H7 (cell line): ENCODE measurements around the gene MTOR. TPM values are rescaled to one million over a fixed set of nuclear protein-coding genes. Genes with fewer than 3 reads are reported as not detected.
"Not testable (repeated sequence)": the region's sequence is repeated elsewhere in the genome, so short reads cannot be mapped to it uniquely, and the experiment has no call there.

Source experiments
- DNase-seq: peaks from one replicate; pipeline ENCODE4 v3.0.0; 2012
- H3K27me3 ChIP-seq: 2 replicates; pipeline ENCODE4 v1.6.0; 2011; ENCODE audit warnings: mild to moderate bottlenecking, low read length; ENCODE audit not compliant: control insufficient read depth, insufficient read depth
- H3K36me3 ChIP-seq: replicated peaks from 2 replicates; pipeline ENCODE4 v1.5.1; 2011; ENCODE audit warnings: low read length; ENCODE audit not compliant: control insufficient read depth, insufficient read depth
- H3K4me3 ChIP-seq: 2 replicates; pipeline ENCODE4 v1.5.1; 2011; ENCODE audit warnings: low read depth, mild to moderate bottlenecking, control low read depth, low read length, moderate library complexity; ENCODE audit not compliant: insufficient read depth
- total RNA-seq: library from RNA; depleted of rRNA; stranded (reverse); fragments of >200 nt; shearing (Covaris generic); gene quantifications from 2 replicates; pipeline ENCODE4 v1.2.3, GENCODE V29; 2014; rRNA removed

MTOR gene
- 74.4 and 83.6 TPM in 2 replicates for total RNA-seq

- no peaks in the 10 kb centered on the region for H3K27me3 ChIP-seq
- H3K36me3 ChIP-seq, result peaks cover 12% of the 10 kb centered on the region
- peak within 1 kb of the TSS; percentile 97 for H3K4me3 ChIP-seq
- DNase-seq, result peak; percentile 99
Measured at GRCh38 chr1:11262171-11263049, at the start of gene MTOR. Gene MTOR, minus strand, starts transcription at chr1:11262551. Its CDS starts 3,142 bp downstream, at chr1:11259409.

- DNase-seq, result no peak
- H3K36me3 ChIP-seq, result no peaks in the 10 kb centered on the region
- H3K27me3 ChIP-seq, result no peaks in the 10 kb centered on the region
- no peak overlapping the region for H3K4me3 ChIP-seq
Measured at GRCh38 chr1:11309385-11309784, 47.0 kb upstream of the MTOR start.

DNA sequence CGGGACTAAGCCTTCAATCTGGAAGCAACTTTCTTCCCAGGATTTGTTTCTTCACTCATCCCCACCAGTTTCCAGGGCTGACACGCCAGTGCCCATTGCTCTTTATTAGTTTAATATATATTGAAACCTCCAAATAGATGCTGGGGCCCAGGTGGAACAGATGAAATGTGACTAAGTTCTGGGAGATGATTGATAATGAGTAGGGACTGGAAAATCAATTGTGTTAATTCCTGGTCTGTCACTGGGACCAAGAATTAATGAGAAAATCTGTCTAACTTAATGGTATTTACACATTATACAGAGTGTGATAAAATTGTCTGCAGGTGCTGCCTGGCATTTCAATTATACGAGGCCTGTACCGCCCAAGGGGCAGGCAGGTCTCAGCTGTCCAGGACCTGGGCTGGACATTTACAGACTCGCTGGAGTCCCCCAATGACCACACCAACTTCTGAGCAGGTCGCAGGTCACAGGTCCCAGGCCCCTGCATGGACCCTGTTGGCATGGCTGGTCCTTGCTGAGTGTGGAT is 46.4 kb upstream of the MTOR start:
- no peaks in the 10 kb centered on the region for H3K27me3 ChIP-seq
- no peak for DNase-seq
- no peaks in the 10 kb centered on the region for H3K36me3 ChIP-seq
- H3K4me3 ChIP-seq, result no peak overlapping the region

DNA sequence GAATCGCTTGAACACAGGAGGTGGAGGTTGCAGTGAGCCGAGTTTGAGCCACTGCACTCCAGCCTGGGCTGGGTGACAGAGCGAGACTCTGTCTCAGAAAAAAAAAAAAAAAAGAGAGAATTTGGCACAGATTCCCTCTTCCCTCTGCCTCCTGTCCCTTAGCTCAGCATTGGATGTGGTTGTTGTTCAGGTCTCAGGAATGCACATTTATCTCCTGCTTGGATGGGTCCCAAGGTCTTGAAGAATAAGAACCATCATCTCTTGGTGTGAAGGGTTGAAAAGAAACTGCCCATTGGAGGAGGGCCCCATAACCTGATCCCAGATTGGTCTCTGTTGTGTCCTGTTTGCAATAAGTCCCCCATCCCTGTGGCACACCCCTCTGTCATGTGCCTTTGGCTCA is 45.5 kb upstream of the MTOR start:
- Histone ChIP-seq H3K36me3 (no peaks in the 10 kb centered on the region), H3K4me3 (no peak overlapping the region), H3K27me3 (no peaks in the 10 kb centered on the region)
- DNase-seq, result no peak

GRCh38 chr1:11305516-11305915 is 43.2 kb upstream of the MTOR start:
- not testable (repeated sequence) for H3K27me3 ChIP-seq, DNase-seq, H3K36me3 ChIP-seq, H3K4me3 ChIP-seq

DNA sequence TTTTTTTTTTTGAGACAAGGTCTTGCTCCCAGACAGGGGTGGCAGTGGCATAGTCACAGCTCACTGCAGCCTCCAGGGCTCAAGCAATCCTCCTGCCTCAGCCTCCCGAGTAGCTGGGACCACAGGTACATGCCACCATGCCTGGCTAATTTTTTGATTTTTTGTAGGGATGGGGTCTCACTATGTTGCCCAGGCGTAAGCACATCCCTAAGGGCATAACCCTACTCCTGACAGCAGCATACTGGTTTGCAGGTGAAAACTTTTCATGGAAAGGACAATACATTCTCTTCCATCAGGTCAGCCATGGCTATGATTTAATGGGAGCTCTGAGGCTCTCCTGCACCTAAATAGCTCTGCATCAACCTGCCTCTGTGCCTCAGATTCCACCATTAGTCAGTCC is 40.0 kb upstream of the MTOR start:
- no peaks in the 10 kb centered on the region for H3K27me3 ChIP-seq
- no peak overlapping the region for H3K4me3 ChIP-seq
- no peak for DNase-seq
- no peaks in the 10 kb centered on the region for H3K36me3 ChIP-seq

- H3K4me3 ChIP-seq, result no peak overlapping the region
- H3K36me3 ChIP-seq, result no peaks in the 10 kb centered on the region
- H3K27me3 ChIP-seq, result no peaks in the 10 kb centered on the region
- no peak for DNase-seq
Measured at GRCh38 chr1:11301601-11302000, 39.2 kb upstream of the MTOR start.

DNA sequence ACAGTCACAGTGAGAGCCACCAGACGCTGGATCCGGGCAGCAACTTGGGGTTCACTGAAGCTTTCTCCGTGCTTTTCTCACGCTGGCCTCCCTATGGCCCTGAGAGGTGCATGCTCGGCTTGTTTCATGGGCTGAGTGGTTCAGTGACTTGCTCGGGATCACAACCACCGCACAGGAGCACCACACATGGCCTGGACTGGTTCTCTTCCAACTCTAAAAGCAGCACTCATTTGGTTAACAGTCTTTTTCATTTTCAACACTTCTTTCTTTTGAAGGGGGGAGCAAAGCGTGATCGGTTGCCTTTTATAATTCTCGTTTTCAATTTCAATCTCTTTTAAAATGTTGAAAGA is 36.8 kb upstream of the MTOR start:
- no peak for DNase-seq
- no peaks in the 10 kb centered on the region for H3K27me3 ChIP-seq
- no peaks in the 10 kb centered on the region; the same call in none of the 2 replicates for H3K36me3 ChIP-seq
- no peak overlapping the region for H3K4me3 ChIP-seq

DNA sequence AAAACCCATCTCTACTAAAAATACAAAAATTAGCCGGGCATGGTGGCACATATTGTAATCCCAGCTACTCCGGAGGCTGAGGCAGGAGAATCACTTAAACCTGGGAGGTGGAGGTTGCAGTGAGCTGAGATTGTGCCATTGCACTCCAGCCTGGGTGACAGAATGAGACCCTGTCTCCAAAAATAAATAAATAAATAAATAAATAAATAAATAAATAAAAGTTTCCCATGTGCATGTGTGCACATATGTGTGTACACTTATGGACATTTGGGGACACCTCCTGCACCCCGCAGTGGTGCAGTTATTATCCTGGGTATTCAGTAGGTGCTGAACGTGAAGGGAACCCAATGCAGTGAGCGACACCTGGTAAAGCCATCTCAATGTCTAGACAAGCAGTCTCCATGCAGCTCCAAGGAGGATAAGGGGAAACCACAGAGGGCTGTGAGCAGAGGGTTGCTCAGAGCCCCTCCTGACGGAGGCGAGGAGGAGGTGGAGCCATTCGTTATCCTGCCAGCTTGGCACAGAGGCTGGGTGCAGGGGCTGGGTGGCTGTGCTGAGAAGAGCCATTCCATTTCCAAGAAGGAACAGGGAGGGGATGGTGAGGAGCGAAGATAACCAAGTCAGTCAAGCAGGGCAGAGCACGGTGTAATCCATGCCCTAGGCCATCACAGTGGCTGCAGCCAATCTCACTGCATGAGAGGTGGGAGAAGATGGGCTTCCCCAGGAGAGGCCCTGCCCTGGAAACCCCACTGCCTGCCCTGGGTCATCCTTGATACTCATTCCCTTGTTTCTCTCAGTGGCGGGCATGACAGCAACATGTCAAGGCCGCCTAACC is 36.3 kb upstream of the MTOR start:
- Histone ChIP-seq H3K27me3 (no peaks in the 10 kb centered on the region), H3K4me3 (no peak overlapping the region), H3K36me3 (no peaks in the 10 kb centered on the region; the same call in none of the 2 replicates)
- DNase-seq, result no peak

GRCh38 chr1:11297774-11298173 is 35.4 kb upstream of the MTOR start:
- H3K27me3 ChIP-seq, H3K36me3 ChIP-seq, DNase-seq, H3K4me3 ChIP-seq: not testable (repeated sequence)

DNA sequence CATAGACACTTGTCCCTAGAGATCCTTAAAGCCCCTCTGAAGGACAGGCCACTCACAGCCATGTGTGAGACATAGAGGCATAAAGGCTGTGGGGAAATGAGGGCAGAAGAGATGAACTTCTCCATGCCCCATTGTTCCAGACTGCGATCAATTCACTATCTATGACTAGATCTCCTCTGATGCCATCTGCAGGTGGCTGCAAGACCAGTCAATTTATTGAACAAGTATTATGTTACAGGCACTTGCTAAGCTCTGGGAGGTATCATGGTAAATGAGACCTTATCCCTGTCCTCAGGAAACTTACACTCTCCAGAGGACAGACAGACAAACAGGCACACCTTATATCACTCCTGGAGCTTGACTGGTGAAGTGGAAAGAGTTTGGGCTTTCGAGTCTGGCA is 33.6 kb upstream of the MTOR start:
- Histone ChIP-seq H3K4me3 (no peak overlapping the region), H3K36me3 (no peaks in the 10 kb centered on the region; the same call in none of the 2 replicates), H3K27me3 (no peaks in the 10 kb centered on the region)
- no peak for DNase-seq

DNA sequence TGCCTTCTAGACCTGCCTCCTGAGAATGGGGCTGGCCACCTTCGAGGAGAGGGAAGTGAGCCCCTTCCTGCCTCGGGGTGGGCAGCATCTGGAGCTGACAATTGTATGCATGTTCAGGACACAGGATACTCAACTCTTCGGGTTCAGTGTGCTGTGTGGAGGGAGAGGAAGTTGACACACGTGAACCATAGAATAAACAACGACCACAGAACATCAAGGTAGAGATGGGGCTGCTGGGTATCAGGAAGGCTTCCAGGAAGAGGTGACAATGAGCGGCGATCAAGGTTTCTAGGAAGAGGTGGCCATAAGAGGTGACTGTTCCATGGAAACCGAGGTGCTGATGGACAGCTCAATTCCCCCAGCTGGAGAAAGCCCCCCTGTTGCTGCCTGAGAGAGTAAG is 32.6 kb upstream of the MTOR start:
- no peaks in the 10 kb centered on the region; the same call in none of the 2 replicates for H3K36me3 ChIP-seq
- H3K27me3 ChIP-seq, result no peaks in the 10 kb centered on the region
- H3K4me3 ChIP-seq, result no peak overlapping the region
- no peak for DNase-seq

- Histone ChIP-seq H3K4me3 (no peak overlapping the region), H3K27me3 (no peaks in the 10 kb centered on the region), H3K36me3 (no peaks in the 10 kb centered on the region; the same call in none of the 2 replicates)
- no peak for DNase-seq
Measured at GRCh38 chr1:11293856-11294255, 31.5 kb upstream of the MTOR start.

GRCh38 chr1:11291049-11291448 is 28.7 kb upstream of the MTOR start:
- H3K4me3 ChIP-seq, result no peak overlapping the region
- H3K27me3 ChIP-seq, result no peaks in the 10 kb centered on the region
- H3K36me3 ChIP-seq, result no peaks in the 10 kb centered on the region; the same call in none of the 2 replicates
- no peak for DNase-seq

DNA sequence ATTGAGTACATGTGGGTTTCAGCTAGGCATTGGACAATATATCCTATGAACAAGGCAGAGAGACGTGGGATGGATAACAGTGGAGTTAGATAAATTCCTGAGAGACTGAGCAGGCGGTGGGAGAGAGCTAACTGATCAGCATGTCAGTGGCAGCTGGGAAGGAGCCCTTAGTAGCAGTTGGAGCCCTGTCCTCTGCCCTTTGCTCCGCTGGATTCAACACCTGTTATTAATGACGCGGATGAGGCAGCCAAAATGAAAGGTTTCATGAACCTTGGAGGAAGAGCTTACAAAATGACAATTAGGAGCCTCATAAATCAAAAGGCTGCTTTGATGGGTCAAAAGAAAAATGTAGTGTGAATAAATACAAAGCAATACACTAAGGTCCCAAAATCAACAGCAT is 26.7 kb upstream of the MTOR start:
- H3K4me3 ChIP-seq, result no peak overlapping the region
- H3K36me3 ChIP-seq, result no peaks in the 10 kb centered on the region; the same call in none of the 2 replicates
- DNase-seq, result no peak
- H3K27me3 ChIP-seq, result no peaks in the 10 kb centered on the region
